HepG2 (cell line): ENCODE data around the gene PPP1CA. TPM values are rescaled to one million over a fixed set of nuclear protein-coding genes. Genes with fewer than 3 reads are reported as not detected.
A peak's percentile ranks its signal among the peaks of the same experiment; 100 is the strongest.

Source experiments
- ATAC-seq: fragments of 200-7000 bp; cut with Tn5 transposase; 3 replicates; pipeline ENCODE4 v1.9.1; 2020; ENCODE audit warnings: mild to moderate bottlenecking, moderate library complexity
- BruUV-seq: library from RNA; stranded (reverse); fragments of 400-500 nt; replicated peaks from 2 replicates; lab custom pipeline; 2021; lab: Mats Ljungman, UMichigan
- CTCF ChIA-PET: fragments of 300-600 bp; formaldehyde crosslinking; extraction: SDS; loops from one replicate; lab custom pipeline; 2021; ENCODE audit warnings: low total read pairs, inconsistent platforms, low intra/inter-chr PET ratio; lab: Yijun Ruan, JAX
- POLR2A ChIA-PET: fragments of 350-600 bp; sonication (Branson Sonifier 250); formaldehyde crosslinking; loops from one replicate; lab custom pipeline; 2020; ENCODE audit warnings: antibody characterized with exemption, inconsistent platforms; lab: Yijun Ruan, JAX
- DNase-seq: peaks from one replicate; pipeline ENCODE4 v3.0.0-alpha.2; 2015; ENCODE audit warnings: low spot score
- FAIRE-seq: peaks from 3 replicates; lab custom pipeline; 2011; peaks lifted over from hg19 to GRCh38; lab: Jason Lieb, UNC
- H2AFZ ChIP-seq: one replicate; pipeline ENCODE4 v1.6.1; 2011; ENCODE audit warnings: low read length, inconsistent platforms
- H3K27ac ChIP-seq: fragments of 300-600 bp; 3 replicates; pipeline ENCODE4 v1.8.0; 2011; ENCODE audit warnings: mixed run types, mild to moderate bottlenecking, mixed read lengths, low read length, inconsistent platforms; ENCODE audit not compliant: insufficient read depth; ENCODE audit errors: extremely low read length
- H3K27me3 ChIP-seq, 2 experiments: fragments of 200-600 bp in 1 of 2; 2 replicates in 1 of 2; 3 replicates in 1 of 2; pipeline versions ENCODE4 v1.6.0 to v1.8.0; 2011; ENCODE audit warnings: low read length in 2 of 2, mild to moderate bottlenecking in 2 of 2, moderate library complexity in 2 of 2, inconsistent platforms in 1 of 2; ENCODE audit not compliant: insufficient read depth in 2 of 2, control insufficient read depth in 1 of 2
- H3K36me3 ChIP-seq, 2 experiments: fragments of 200-600 bp in 1 of 2; replicated peaks in 1 of 2; 2 replicates in 1 of 2; 3 replicates in 1 of 2; pipeline versions ENCODE4 v1.5.1 to v1.8.0; 2011; ENCODE audit warnings: low read length in 2 of 2, inconsistent platforms in 1 of 2; ENCODE audit not compliant: insufficient read depth in 2 of 2, control insufficient read depth in 1 of 2
- H3K4me1 ChIP-seq: 2 replicates; pipeline ENCODE4 v1.5.1; 2012; ENCODE audit warnings: low read length, inconsistent platforms; ENCODE audit not compliant: insufficient read depth
- H3K4me2 ChIP-seq: 2 replicates; pipeline ENCODE4 v1.6.0; 2011; ENCODE audit warnings: low read depth, low read length, inconsistent platforms
- H3K4me3 ChIP-seq, 3 experiments: fragments of 200-600 bp in 1 of 3; sonication (generic), shearing (Covaris generic) in 1 of 3; replicated peaks in 1 of 3; 2 replicates each; pipeline ENCODE4 v1.5.1; 2011 to 2016; ENCODE audit warnings: low read length in 3 of 3, inconsistent platforms in 2 of 3, low read depth in 2 of 3, mild to moderate bottlenecking in 2 of 3, control low read depth in 1 of 3, mixed read lengths in 1 of 3; ENCODE audit not compliant: insufficient read depth in 1 of 3
- H3K79me2 ChIP-seq: one replicate; pipeline ENCODE4 v1.6.1; 2011; ENCODE audit warnings: low read length, inconsistent platforms; ENCODE audit not compliant: insufficient read depth
- H3K9ac ChIP-seq: 2 replicates; pipeline ENCODE4 v1.6.0; 2011; ENCODE audit warnings: mild to moderate bottlenecking, low read depth, low read length, inconsistent platforms; ENCODE audit not compliant: insufficient read depth
- H3K9me3 ChIP-seq: 2 replicates; pipeline ENCODE4 v1.5.1; 2012; ENCODE audit warnings: mild to moderate bottlenecking, low read length
- H4K20me1 ChIP-seq: 2 replicates; pipeline ENCODE4 v1.6.0; 2011; ENCODE audit warnings: inconsistent platforms, mild to moderate bottlenecking, low read length, moderate library complexity; ENCODE audit not compliant: insufficient read depth
- ATF4 ChIP-seq, 2 experiments: fragments of 450-650 bp in 1 of 2; sonication (generic) in 1 of 2; formaldehyde crosslinking; IDR thresholded peaks; 2 replicates each; pipeline versions ENCODE4 v1.5.0 to v1.8.0; 2020 to 2022; ENCODE audit warnings: mild to moderate bottlenecking in 1 of 2, missing genetic modification reagents in 1 of 2
- ETV5 ChIP-seq: IDR thresholded peaks from 2 replicates; pipeline ENCODE4 v1.6.1; 2018; ENCODE audit warnings: missing biosample characterization, missing genetic modification reagents, inconsistent platforms, borderline replicate concordance
- GATAD2A ChIP-seq: IDR thresholded peaks from 2 replicates; pipeline ENCODE4 v1.6.1; 2016
- IKZF5 ChIP-seq: IDR thresholded peaks from 2 replicates; pipeline ENCODE4 v1.6.1; 2018; ENCODE audit warnings: missing genetic modification reagents, mild to moderate bottlenecking, missing compliant biosample characterization
- KLF11 ChIP-seq: IDR thresholded peaks from 2 replicates; pipeline ENCODE4 v1.6.1; 2016; ENCODE audit warnings: missing compliant biosample characterization
- NFYC ChIP-seq: IDR thresholded peaks from 2 replicates; pipeline ENCODE4 v1.6.1; 2016; ENCODE audit warnings: missing genetic modification reagents, missing compliant biosample characterization
- PITX1 ChIP-seq: sonication (generic); formaldehyde crosslinking; IDR thresholded peaks from 2 replicates; pipeline ENCODE4 v1.5.1; 2020; ENCODE audit warnings: mild to moderate bottlenecking, missing genetic modification reagents
- PREB ChIP-seq: sonication (generic); formaldehyde crosslinking; IDR thresholded peaks from 2 replicates; pipeline ENCODE4 v1.4.0; 2020; ENCODE audit warnings: missing genetic modification reagents
- REL ChIP-seq: sonication (generic); formaldehyde crosslinking; conservative IDR thresholded peaks from 2 replicates; pipeline ENCODE4 v1.8.0; 2022; ENCODE audit warnings: mild to moderate bottlenecking, missing genetic modification reagents, moderate library complexity
- SAP130 ChIP-seq: IDR thresholded peaks from 2 replicates; pipeline ENCODE4 v1.6.1; 2016; ENCODE audit warnings: low read depth
- THAP7 ChIP-seq: sonication (generic); formaldehyde crosslinking; IDR thresholded peaks from 2 replicates; pipeline ENCODE4 v1.8.1; 2023; ENCODE audit warnings: mild to moderate bottlenecking, missing genetic modification reagents
- YEATS2 ChIP-seq: sonication (generic); formaldehyde crosslinking; IDR thresholded peaks from 2 replicates; pipeline ENCODE4 v1.4.0; 2020; ENCODE audit warnings: missing genetic modification reagents, borderline replicate concordance
- ZNF207 ChIP-seq: fragments of 450-650 bp; IDR thresholded peaks from 2 replicates; pipeline ENCODE4 v1.6.1; 2016; ENCODE audit warnings: antibody characterized with exemption, borderline replicate concordance
- ZNF577 ChIP-seq: sonication (generic); formaldehyde crosslinking; IDR thresholded peaks from 2 replicates; pipeline ENCODE4 v1.4.0; 2020; ENCODE audit warnings: mild to moderate bottlenecking, low read depth, missing genetic modification reagents, borderline replicate concordance
- ZNF609 ChIP-seq: sonication (generic); formaldehyde crosslinking; IDR thresholded peaks from 2 replicates; pipeline ENCODE4 v1.4.0; 2020; ENCODE audit warnings: mild to moderate bottlenecking, missing genetic modification reagents, borderline replicate concordance
- WGBS: methylation state at CpG from one replicate; pipeline ENCODE4 v1.1.6; 2017; ENCODE audit warnings: low lambda C conversion rate; 5-methylcytosine and 5-hydroxymethylcytosine counted together
- in situ Hi-C: cut with HindIII; loops from 2 replicates; pipeline ENCODE4 v1.10.0; 2017; ENCODE audit warnings: low pct_unique_long_range_greater_than_20kb; ENCODE audit not compliant: extremely low pct_ligation_motif_present
- intact Hi-C: fragments of 100-400 bp; cut with micrococcal nuclease; formaldehyde crosslinking; loops from one replicate; pipeline ENCODE4 v1.10.0; 2022; ENCODE audit not compliant: unreplicated experiment
- polyA plus RNA-seq, 8 experiments: library from polyadenylated mRNA; depleted of rRNA in 3 of 8; stranded (reverse) in 7 of 8; unstranded in 1 of 8; fragments of >200 nt; fragmentation: Illumina TruSeq in 4 of 8; extraction: Trizol in 4 of 8; gene quantifications; 2 replicates each; pipeline versions ENCODE4 v1.2.1 to v1.2.3, GENCODE V29; 2011 to 2016; ENCODE audit warnings: low read depth in 4 of 8, missing spikeins in 1 of 8, mixed read lengths in 1 of 8; ENCODE audit not compliant: insufficient read depth in 1 of 8
- total RNA-seq, 5 experiments: library from RNA; depleted of rRNA; stranded (reverse); fragments of >200 nt; fragmentation: Illumina TruSeq; extraction: Trizol; gene quantifications; 2 replicates each; pipeline ENCODE4 v1.2.3, GENCODE V29; 2016; ENCODE audit warnings: low read depth in 1 of 5

Gene PPP1CA
- total and polyA plus RNA-seq, 2 of the 13 experiments (the other 11 are each of a cell fraction or from before 2014, with no cell fraction given), result 149 to 170 TPM

GRCh38 chr11:67409781-67410368 lies 8.2 kb upstream of the PPP1CA start (continued):
- no peak for TF ChIP-seq IKZF5 (CRISPR knock-in tag)
- 0 out of 2 replicates have a peak, but pooled peaks have one; percentile 50 for TF ChIP-seq YEATS2 (CRISPR knock-in tag)
- 0 out of 2 replicates have a peak, but pooled peaks have one; percentile 17 for TF ChIP-seq GATAD2A (CRISPR knock-in tag)
- 0 out of 2 replicates have a peak, but pooled peaks have one; percentile 30 for TF ChIP-seq THAP7 (CRISPR knock-in tag)
- peak; percentile 69 for TF ChIP-seq NFYC
- TF ChIP-seq, all 625 proteins: peak for 15

- ChIA-PET POLR2A (no interaction called here), CTCF (no interaction called here)
- Histone ChIP-seq H2AFZ (no peak overlapping the region), H3K9ac (no peak overlapping the region), H3K27me3 (peaks cover 3 to 34% of the 10 kb centered on the region in 2 experiments; a peak in 4 of 5 replicates), H3K4me2 (no peak overlapping the region), H3K4me3 (no peak overlapping the region), H3K9me3 (no peaks in the 10 kb centered on the region), H3K27ac (no peak overlapping the region), H3K4me1 (peaks cover 65% of the 10 kb centered on the region), H4K20me1 (no peaks in the 10 kb centered on the region), H3K79me2 (no peaks in the 10 kb centered on the region), H3K36me3 (no peaks in the 10 kb centered on the region)
- intact Hi-C loops (no loop called here), in situ Hi-C loops (no loop called here)
- ATAC-seq (no peak), DNase-seq (no peak), FAIRE-seq (no peak)
- BruUV-seq, result no TSS peak
- WGBS, result 65% methylated on average over 10 of the region's 24 CpGs
- TF ChIP-seq ZNF609 (CRISPR knock-in tag) (no peak), REL (CRISPR knock-in tag) (no peak), KLF11 (CRISPR knock-in tag) (no peak), ETV5 (no peak), ATF4 (CRISPR knock-in tag; IDR thresholded peaks at IDR 0.05) (no peak), ZNF207 (no peak), PITX1 (no peak), SAP130 (CRISPR knock-in tag) (no peak), ZNF577 (CRISPR knock-in tag) (no peak), PREB (no peak)
These were observed 7.6 kb upstream of the PPP1CA start for GRCh38 chr11:67409261-67409666.
